ENCODE data around the gene PPP1R16B. TPM values are rescaled to one million over a fixed set of nuclear protein-coding genes. Genes with fewer than 3 reads are reported as not detected.
A peak's percentile ranks its signal among the peaks of the same experiment; 100 is the strongest.

PPP1R16B gene
- total and polyA plus RNA-seq, 10 of the 15 experiments (the other 5 are each of a cell fraction or from before 2014, with no cell fraction given), result 13.4 to 90.2 (median 66.7) TPM

DNA sequence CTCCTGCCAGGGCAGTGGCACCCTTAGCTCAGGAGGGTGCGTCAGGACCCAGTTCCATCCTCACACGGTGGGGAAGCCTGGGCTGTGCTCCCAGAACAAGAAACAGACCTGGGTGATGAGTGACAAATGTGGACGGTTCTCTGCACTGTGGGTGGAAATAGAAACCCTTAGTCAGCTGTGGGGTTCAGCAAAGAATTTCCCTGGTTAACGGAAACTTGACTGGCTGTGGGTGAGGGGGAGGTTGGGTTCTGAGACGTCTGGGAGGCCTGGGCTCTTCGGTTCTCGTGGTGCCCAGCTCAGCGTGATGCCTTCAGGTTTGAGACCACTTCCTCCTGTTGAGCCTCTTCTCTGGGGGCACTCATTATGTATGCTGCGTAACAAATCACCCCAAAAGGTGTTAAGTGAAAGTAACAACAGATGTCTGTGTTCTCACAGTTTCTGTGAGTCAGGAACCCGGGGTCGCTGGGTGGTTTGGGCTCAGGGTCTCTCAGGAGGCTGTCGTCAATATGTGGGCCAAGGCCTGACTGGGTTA is 67.6 kb downstream of the PPP1R16B start (continued):
- TF ChIP-seq, protein P1, sequence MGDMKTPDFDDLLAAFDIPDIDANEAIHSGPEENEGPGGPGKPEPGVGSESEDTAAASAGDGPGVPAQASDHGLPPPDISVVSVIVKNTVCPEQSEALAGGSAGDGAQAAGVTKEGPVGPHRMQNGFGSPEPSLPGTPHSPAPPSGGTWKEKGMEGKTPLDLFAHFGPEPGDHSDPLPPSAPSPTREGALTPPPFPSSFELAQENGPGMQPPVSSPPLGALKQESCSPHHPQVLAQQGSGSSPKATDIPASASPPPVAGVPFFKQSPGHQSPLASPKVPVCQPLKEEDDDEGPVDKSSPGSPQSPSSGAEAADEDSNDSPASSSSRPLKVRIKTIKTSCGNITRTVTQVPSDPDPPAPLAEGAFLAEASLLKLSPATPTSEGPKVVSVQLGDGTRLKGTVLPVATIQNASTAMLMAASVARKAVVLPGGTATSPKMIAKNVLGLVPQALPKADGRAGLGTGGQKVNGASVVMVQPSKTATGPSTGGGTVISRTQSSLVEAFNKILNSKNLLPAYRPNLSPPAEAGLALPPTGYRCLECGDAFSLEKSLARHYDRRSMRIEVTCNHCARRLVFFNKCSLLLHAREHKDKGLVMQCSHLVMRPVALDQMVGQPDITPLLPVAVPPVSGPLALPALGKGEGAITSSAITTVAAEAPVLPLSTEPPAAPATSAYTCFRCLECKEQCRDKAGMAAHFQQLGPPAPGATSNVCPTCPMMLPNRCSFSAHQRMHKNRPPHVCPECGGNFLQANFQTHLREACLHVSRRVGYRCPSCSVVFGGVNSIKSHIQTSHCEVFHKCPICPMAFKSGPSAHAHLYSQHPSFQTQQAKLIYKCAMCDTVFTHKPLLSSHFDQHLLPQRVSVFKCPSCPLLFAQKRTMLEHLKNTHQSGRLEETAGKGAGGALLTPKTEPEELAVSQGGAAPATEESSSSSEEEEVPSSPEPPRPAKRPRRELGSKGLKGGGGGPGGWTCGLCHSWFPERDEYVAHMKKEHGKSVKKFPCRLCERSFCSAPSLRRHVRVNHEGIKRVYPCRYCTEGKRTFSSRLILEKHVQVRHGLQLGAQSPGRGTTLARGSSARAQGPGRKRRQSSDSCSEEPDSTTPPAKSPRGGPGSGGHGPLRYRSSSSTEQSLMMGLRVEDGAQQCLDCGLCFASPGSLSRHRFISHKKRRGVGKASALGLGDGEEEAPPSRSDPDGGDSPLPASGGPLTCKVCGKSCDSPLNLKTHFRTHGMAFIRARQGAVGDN (IDR thresholded peaks at IDR 0.05), result peak; percentile 98
- TF ChIP-seq IRF4 (IDR thresholded peaks at IDR 0.05; ENCODE audit: low read depth, low read length) (peak; percentile 88), MYC (IDR thresholded peaks at IDR 0.05; ENCODE audit: insufficient read depth, insufficient read length, insufficient replicate concordance, low read length, severe bottlenecking) (no peak), RBBP5 (conservative IDR thresholded peaks at IDR 0.05) (no peak), EGR1 (IDR thresholded peaks at IDR 0.05; ENCODE audit: borderline replicate concordance in 1 of 2, low read depth in 2 of 2, low read length in 2 of 2) (peak in 1 of 2 experiments; percentile 73; a peak in 2 of 3 replicates), HCFC1 (IDR thresholded peaks at IDR 0.05; ENCODE audit: low read length) (peak; percentile 30; the same call in 1 of the 2 replicates), ELK1 (IDR thresholded peaks at IDR 0.05; ENCODE audit: low read depth, low read length) (0 out of 2 replicates have a peak, but pooled peaks have one; percentile 14), ZZZ3 (IDR thresholded peaks at IDR 0.05; ENCODE audit: control insufficient read depth, insufficient read length, low read depth) (no peak), BACH1 (IDR thresholded peaks at IDR 0.05; ENCODE audit: borderline replicate concordance) (peak; percentile 88; the same call in 1 of the 2 replicates), TBL1XR1 (IDR thresholded peaks at IDR 0.05; ENCODE audit: low read depth, low read length) (peak; percentile 95), ZBTB11 (CRISPR knock-in tag; IDR thresholded peaks at IDR 0.05) (no peak), CHD2 (IDR thresholded peaks at IDR 0.05; ENCODE audit: borderline replicate concordance, low read depth, low read length) (peak; percentile 92), ZNF217 (IDR thresholded peaks at IDR 0.05) (peak; percentile 7; the same call in 1 of the 2 replicates)
- TF ChIP-seq, protein P2, sequence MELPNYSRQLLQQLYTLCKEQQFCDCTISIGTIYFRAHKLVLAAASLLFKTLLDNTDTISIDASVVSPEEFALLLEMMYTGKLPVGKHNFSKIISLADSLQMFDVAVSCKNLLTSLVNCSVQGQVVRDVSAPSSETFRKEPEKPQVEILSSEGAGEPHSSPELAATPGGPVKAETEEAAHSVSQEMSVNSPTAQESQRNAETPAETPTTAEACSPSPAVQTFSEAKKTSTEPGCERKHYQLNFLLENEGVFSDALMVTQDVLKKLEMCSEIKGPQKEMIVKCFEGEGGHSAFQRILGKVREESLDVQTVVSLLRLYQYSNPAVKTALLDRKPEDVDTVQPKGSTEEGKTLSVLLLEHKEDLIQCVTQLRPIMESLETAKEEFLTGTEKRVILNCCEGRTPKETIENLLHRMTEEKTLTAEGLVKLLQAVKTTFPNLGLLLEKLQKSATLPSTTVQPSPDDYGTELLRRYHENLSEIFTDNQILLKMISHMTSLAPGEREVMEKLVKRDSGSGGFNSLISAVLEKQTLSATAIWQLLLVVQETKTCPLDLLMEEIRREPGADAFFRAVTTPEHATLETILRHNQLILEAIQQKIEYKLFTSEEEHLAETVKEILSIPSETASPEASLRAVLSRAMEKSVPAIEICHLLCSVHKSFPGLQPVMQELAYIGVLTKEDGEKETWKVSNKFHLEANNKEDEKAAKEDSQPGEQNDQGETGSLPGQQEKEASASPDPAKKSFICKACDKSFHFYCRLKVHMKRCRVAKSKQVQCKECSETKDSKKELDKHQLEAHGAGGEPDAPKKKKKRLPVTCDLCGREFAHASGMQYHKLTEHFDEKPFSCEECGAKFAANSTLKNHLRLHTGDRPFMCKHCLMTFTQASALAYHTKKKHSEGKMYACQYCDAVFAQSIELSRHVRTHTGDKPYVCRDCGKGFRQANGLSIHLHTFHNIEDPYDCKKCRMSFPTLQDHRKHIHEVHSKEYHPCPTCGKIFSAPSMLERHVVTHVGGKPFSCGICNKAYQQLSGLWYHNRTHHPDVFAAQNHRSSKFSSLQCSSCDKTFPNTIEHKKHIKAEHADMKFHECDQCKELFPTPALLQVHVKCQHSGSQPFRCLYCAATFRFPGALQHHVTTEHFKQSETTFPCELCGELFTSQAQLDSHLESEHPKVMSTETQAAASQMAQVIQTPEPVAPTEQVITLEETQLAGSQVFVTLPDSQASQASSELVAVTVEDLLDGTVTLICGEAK (IDR thresholded peaks at IDR 0.05; ENCODE audit: borderline replicate concordance), result no peak
- TF ChIP-seq, protein P3, sequence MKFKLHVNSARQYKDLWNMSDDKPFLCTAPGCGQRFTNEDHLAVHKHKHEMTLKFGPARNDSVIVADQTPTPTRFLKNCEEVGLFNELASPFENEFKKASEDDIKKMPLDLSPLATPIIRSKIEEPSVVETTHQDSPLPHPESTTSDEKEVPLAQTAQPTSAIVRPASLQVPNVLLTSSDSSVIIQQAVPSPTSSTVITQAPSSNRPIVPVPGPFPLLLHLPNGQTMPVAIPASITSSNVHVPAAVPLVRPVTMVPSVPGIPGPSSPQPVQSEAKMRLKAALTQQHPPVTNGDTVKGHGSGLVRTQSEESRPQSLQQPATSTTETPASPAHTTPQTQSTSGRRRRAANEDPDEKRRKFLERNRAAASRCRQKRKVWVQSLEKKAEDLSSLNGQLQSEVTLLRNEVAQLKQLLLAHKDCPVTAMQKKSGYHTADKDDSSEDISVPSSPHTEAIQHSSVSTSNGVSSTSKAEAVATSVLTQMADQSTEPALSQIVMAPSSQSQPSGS (IDR thresholded peaks at IDR 0.05; ENCODE audit: low read length), result peak; percentile 67; the same call in 1 of the 2 replicates

Data from GM12878 (cell line).